Loucy (cell line): ENCODE measurements around the gene ACTR2.

Experiments used
- CTCF ChIP-seq: fragments of 200-600 bp; sonication (generic); conservative IDR thresholded peaks from 2 replicates; pipeline ENCODE4 v1.5.1; 2014; ENCODE audit warnings: mild to moderate bottlenecking, antibody characterized with exemption, low read length
- EZH2phosphoT487 ChIP-seq: fragments of 200-600 bp; IDR thresholded peaks from 2 replicates; pipeline ENCODE4 v1.6.1; 2018; ENCODE audit warnings: antibody characterized with exemption, mild to moderate bottlenecking, moderate library complexity, borderline replicate concordance

GRCh38 chr2:65186093-65186868, 41.4 kb upstream of the ACTR2 start:
- TF ChIP-seq EZH2phosphoT487 (no peak), CTCF (no peak)
